Subcutaneous adipose tissue (tissue), 4 donors: ENCODE results near the gene SLC1A7. TPM values are rescaled to one million over a fixed set of nuclear protein-coding genes. Genes with fewer than 3 reads are reported as not detected.

ENCODE experiments used
- total RNA-seq, 4 donors: library from RNA; depleted of rRNA; stranded (reverse); fragments of >200 nt; gene quantifications; one replicate each; pipeline ENCODE4 v1.1.0, GENCODE V29; 2016
- TF ChIP-seq, protein P1 (sequence below): fragments of 450-650 bp; IDR thresholded peaks from one replicate; pipeline ENCODE4 v1.5.1; 2016; ENCODE audit warnings: low read depth, mild to moderate bottlenecking, control low read depth, antibody characterized with exemption, moderate library complexity

Gene SLC1A7
- total RNA-seq, 4 donors from 2014 or later = 0.17 to 0.94 TPM; not detected in 2

DNA sequence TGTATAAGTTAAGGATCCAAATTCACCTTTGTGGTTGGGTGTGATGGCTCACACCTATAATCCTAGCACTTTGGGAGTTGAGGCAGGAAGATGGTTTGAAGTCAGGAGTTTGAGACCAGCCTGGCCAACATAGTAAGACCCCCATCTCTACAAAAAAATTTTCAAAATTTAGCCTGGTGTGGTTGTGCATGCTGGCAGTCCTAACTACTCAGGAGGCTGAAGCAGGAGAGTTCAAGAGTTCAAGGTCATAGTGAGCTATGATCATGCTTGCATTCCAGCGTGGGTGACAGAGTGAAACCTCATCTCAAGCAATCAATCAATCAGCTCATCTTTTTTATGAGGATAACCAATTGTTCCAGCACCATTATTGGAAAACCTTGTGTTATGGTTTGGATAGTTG is 16.5 kb upstream of the SLC1A7 start:
- TF ChIP-seq, protein P1, sequence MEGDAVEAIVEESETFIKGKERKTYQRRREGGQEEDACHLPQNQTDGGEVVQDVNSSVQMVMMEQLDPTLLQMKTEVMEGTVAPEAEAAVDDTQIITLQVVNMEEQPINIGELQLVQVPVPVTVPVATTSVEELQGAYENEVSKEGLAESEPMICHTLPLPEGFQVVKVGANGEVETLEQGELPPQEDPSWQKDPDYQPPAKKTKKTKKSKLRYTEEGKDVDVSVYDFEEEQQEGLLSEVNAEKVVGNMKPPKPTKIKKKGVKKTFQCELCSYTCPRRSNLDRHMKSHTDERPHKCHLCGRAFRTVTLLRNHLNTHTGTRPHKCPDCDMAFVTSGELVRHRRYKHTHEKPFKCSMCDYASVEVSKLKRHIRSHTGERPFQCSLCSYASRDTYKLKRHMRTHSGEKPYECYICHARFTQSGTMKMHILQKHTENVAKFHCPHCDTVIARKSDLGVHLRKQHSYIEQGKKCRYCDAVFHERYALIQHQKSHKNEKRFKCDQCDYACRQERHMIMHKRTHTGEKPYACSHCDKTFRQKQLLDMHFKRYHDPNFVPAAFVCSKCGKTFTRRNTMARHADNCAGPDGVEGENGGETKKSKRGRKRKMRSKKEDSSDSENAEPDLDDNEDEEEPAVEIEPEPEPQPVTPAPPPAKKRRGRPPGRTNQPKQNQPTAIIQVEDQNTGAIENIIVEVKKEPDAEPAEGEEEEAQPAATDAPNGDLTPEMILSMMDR = no peak

DNA sequence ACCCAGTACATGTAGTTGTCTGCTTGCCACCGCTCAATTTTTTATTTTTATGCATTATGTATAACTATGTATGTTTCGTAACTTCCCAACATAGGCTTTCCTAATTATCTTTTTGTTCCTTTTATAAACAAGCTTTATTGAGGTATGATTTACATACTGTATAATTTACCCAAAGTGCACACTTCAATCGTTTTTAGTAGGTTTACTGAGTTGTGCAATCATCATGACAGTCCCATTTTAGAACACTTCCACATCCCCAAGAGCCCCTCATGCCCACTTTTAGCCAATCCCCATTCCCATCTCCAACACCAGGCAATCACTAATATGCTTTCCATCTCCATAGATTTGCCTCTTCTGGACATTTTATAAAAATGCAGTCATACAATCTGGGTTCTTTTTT is 14.3 kb upstream of the SLC1A7 start:
- TF ChIP-seq, protein P1 = no peak

DNA sequence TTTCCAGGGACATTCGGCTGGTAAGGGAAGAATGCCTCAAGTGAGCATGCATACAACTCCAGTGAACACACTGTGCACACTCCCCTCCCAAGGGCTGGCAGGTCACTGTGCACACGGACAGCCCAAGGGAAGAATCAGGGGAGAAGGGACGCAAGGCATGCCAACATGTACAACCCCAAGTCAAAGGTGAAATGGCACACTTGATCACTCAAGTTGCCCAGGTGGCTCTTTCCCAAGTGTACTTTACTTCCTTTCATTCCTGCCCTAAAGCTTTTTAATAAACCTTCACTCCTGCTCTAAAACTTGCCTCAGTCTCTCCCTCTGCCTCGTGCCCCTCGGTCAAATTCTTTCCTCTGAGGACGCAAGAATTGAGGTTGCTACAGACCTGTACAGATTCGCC is 13.5 kb upstream of the SLC1A7 start:
- TF ChIP-seq, protein P1 = no peak

DNA sequence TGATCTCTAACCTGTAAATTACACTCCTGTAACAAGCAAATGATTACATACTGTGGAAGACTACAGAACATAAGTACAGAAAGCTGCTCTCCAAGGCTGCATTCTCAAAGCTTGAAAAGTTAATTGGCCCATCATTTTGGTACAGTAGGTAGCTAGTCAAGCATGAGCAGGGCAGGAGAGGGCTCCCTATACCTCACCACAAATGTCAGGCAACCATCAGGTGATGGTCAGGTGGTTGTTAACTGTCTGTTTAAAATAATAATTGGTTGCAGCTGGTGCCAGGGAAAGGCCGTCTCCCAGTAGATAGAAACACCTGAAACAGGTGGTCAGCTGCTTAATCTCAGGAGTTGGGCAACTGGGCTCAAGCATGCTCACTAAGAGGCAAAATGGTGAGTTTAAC is 13.1 kb upstream of the SLC1A7 start:
- TF ChIP-seq, protein P1 = no peak

DNA sequence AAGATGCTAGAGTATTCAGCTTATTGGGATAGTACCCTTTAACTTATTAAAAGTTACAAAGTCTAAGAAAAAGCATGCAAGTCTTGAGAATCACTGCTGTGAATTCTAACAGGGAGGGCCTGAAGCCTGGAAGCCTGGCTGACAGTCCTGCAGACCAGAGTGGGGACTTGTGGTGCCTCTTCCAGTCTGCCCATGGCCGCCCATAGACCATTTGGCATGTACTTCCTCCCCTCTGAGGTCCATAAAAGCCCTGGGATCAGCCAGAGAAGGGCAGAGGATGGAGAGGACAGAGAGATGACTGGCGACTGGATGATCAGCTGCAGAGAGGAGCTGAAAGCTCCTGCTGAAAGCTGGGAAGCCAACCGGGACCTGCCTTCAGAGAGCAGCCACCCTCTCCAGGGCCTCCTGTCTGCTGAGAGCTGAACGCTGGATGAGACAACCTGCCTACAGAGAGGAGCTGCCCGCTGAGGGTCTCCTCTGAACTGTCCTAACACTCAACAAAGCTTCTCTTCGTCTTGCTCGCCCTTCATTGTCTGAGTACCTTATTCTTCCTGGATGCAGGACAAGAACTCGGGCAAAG is 12.5 kb upstream of the SLC1A7 start:
- TF ChIP-seq, protein P1 = no peak

DNA sequence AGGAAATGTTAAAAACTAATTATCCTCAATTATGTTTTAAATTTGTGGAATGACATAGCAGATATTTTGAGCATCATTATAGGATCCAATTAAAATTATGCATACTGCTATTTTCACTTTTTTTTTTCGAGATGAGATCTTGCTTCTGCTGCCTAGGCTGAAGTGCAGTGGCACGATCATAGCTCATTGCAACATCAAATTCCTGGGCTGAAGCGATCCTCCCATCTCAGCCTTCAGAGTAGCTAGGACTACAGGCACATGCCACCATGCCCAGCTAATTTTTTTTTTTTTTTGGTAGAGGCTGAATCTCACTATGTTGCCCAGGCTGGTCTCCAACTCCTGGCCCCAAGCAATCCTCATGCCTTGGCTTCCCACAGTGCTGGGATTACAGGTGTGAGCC is 11.3 kb upstream of the SLC1A7 start:
- TF ChIP-seq, protein P1 = no peak

DNA sequence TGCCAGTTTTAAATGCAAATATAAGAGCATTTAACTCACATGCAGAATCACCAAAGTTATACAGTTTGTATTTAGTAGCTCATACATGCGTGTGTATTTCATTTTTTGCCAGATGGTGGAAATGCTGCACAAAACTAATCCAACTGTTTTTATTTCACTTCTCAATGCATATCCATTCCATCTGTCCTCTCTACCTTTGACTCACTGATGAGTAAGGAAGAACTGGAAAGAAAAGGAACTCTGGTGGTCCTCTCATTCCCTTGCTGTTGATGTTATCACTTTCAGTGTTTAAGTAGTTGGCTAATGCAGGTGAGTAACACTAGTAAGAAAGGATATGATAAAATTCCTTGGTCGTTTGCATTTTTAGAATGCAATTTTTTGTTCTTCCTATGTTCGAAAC is 5.7 kb upstream of the SLC1A7 start:
- TF ChIP-seq, protein P1 = no peak
